H1 (cell line): Measurements from ENCODE around the gene TTC33. TPM values are rescaled to one million over a fixed set of nuclear protein-coding genes. Genes with fewer than 3 reads are reported as not detected.

Source experiments
- CTCF ChIA-PET: fragments of 300-600 bp; sonication (Branson Sonifier 250); formaldehyde crosslinking; loops from one replicate; lab custom pipeline; 2021; ENCODE audit not compliant: partially characterized antibody; lab: Charles Lee
- POLR2A ChIA-PET: fragments of 300-600 bp; sonication (Branson Sonifier 250); formaldehyde crosslinking; loops from one replicate; lab custom pipeline; 2021; ENCODE audit warnings: inconsistent platforms; ENCODE audit not compliant: partially characterized antibody; lab: Charles Lee
- DNase-seq, 2 experiments: peaks; one replicate each; pipeline versions ENCODE4 v3.0.0 to v3.0.0-alpha.2; 2010 to 2022; ENCODE audit warnings: low spot score in 2 of 2, low read depth in 1 of 2, mixed read lengths in 1 of 2
- FAIRE-seq: peaks from 2 replicates; lab custom pipeline; 2011; peaks lifted over from hg19 to GRCh38; lab: Jason Lieb, UNC
- H2AFZ ChIP-seq: 2 replicates; pipeline ENCODE4 v1.8.1; 2012; ENCODE audit warnings: low read length, inconsistent platforms
- H2AK5ac ChIP-seq: 2 replicates; pipeline ENCODE4 v1.6.1; 2013; ENCODE audit warnings: low read depth, low read length
- H2BK120ac ChIP-seq: replicated peaks from 2 replicates; pipeline ENCODE3; 2013; ENCODE audit warnings: low read depth, low read length, inconsistent platforms
- H2BK12ac ChIP-seq: 2 replicates; pipeline ENCODE4 v1.6.1; 2013; ENCODE audit warnings: low read depth, low read length
- H2BK15ac ChIP-seq: 2 replicates; pipeline ENCODE4 v1.6.1; 2013; ENCODE audit warnings: low read length
- H2BK20ac ChIP-seq: 2 replicates; pipeline ENCODE4 v1.6.1; 2013; ENCODE audit warnings: low read length
- H2BK5ac ChIP-seq: 2 replicates; pipeline ENCODE4 v1.6.1; 2013; ENCODE audit warnings: low read depth, low read length
- H3K14ac ChIP-seq: 2 replicates; pipeline ENCODE4 v1.6.1; 2013; ENCODE audit warnings: inconsistent platforms; ENCODE audit not compliant: insufficient read length
- H3K18ac ChIP-seq: 2 replicates; pipeline ENCODE4 v1.6.1; 2013; ENCODE audit warnings: low read length; ENCODE audit errors: extremely low read depth
- H3K23ac ChIP-seq: 2 replicates; pipeline ENCODE4 v1.6.1; 2013; ENCODE audit warnings: inconsistent platforms; ENCODE audit not compliant: insufficient read length
- H3K23me2 ChIP-seq: 2 replicates; pipeline ENCODE4 v1.6.1; 2013; ENCODE audit warnings: low read depth, low read length
- H3K27ac ChIP-seq: 2 replicates; pipeline ENCODE4 v1.6.1; 2011; ENCODE audit warnings: low read depth, low read length, inconsistent platforms
- H3K27me3 ChIP-seq, 4 experiments: replicated peaks in 1 of 4; 1 replicate in 1 of 4; 2 replicates in 3 of 4; pipeline versions ENCODE4 v1.6.1 to v1.8.1; 2011 to 2013; ENCODE audit warnings: low read length in 3 of 4, mild to moderate bottlenecking in 3 of 4, inconsistent platforms in 2 of 4, mixed read lengths in 2 of 4, moderate library complexity in 1 of 4; ENCODE audit not compliant: control insufficient read depth in 3 of 4, insufficient read depth in 3 of 4; ENCODE audit errors: extremely low read depth in 1 of 4
- H3K36me3 ChIP-seq, 4 experiments: 2 replicates each; pipeline versions ENCODE4 v1.6.1 to v1.8.1; 2011 to 2013; ENCODE audit warnings: mild to moderate bottlenecking in 4 of 4, low read length in 3 of 4, moderate library complexity in 2 of 4, control low read depth in 1 of 4, inconsistent platforms in 1 of 4; ENCODE audit not compliant: insufficient read depth in 4 of 4, control insufficient read depth in 2 of 4
- H3K4ac ChIP-seq: replicated peaks from 2 replicates; pipeline ENCODE3; 2013; ENCODE audit warnings: low read length, low read depth, mixed read lengths, inconsistent platforms; ENCODE audit not compliant: insufficient read length
- H3K4me1 ChIP-seq, 4 experiments: replicated peaks in 1 of 4; 1 replicate in 1 of 4; 2 replicates in 3 of 4; pipeline versions ENCODE4 v1.6.1 to v1.8.1; 2011 to 2013; ENCODE audit warnings: low read length in 3 of 4, inconsistent platforms in 2 of 4, mixed read lengths in 1 of 4; ENCODE audit not compliant: insufficient read depth in 4 of 4, control insufficient read depth in 3 of 4
- H3K4me2 ChIP-seq, 2 experiments: 2 replicates each; pipeline versions ENCODE4 v1.6.1 to v1.8.1; 2011 to 2013; ENCODE audit warnings: low read depth in 2 of 2, low read length in 2 of 2, control low read depth in 1 of 2, inconsistent platforms in 1 of 2, mild to moderate bottlenecking in 1 of 2; ENCODE audit not compliant: insufficient read depth in 1 of 2
- H3K4me3 ChIP-seq, 4 experiments: fragments of 200-600, 300-600 bp in 1 of 4; sonication (generic), shearing (Covaris generic), sonication (Bioruptor Twin) in 1 of 4; 2 replicates each; pipeline versions ENCODE4 v1.5.1 to v1.8.1; 2011 to 2016; ENCODE audit warnings: low read length in 4 of 4, low read depth in 3 of 4, control low read depth in 2 of 4, inconsistent platforms in 2 of 4, mild to moderate bottlenecking in 2 of 4, mixed read lengths in 1 of 4, moderate library complexity in 1 of 4; ENCODE audit not compliant: insufficient read depth in 2 of 4; ENCODE audit errors: extremely low read depth in 1 of 4
- H3K56ac ChIP-seq: replicated peaks from 2 replicates; pipeline ENCODE3; 2013; ENCODE audit warnings: low read depth, mild to moderate bottlenecking, mixed read lengths, low read length, inconsistent platforms; ENCODE audit not compliant: insufficient read length
- H3K79me1 ChIP-seq: 2 replicates; pipeline ENCODE4 v1.6.1; 2013; ENCODE audit warnings: low read depth, low read length, control low read depth
- H3K79me2 ChIP-seq, 2 experiments: 2 replicates each; pipeline versions ENCODE4 v1.6.1 to v1.8.1; 2012 to 2013; ENCODE audit warnings: low read length in 2 of 2, mild to moderate bottlenecking in 2 of 2, inconsistent platforms in 1 of 2; ENCODE audit not compliant: insufficient read depth in 2 of 2, control insufficient read depth in 1 of 2
- H3K9ac ChIP-seq, 4 experiments: replicated peaks in 1 of 4; 1 replicate in 1 of 4; 2 replicates in 3 of 4; pipeline versions ENCODE4 v1.6.1 to v1.8.1; 2011 to 2013; ENCODE audit warnings: low read depth in 3 of 4, low read length in 3 of 4, control low read depth in 2 of 4, mild to moderate bottlenecking in 2 of 4, moderate library complexity in 2 of 4, inconsistent platforms in 1 of 4; ENCODE audit errors: extremely low read depth in 1 of 4
- H3K9me3 ChIP-seq, 2 experiments: 2 replicates each; pipeline versions ENCODE4 v1.6.1 to v1.8.1; 2012 to 2013; ENCODE audit warnings: mild to moderate bottlenecking in 2 of 2, moderate library complexity in 2 of 2, control low read depth in 1 of 2, inconsistent platforms in 1 of 2, low read depth in 1 of 2, low read length in 1 of 2, mixed read lengths in 1 of 2; ENCODE audit not compliant: insufficient read depth in 2 of 2
- H4K20me1 ChIP-seq, 2 experiments: replicated peaks in 1 of 2; 2 replicates each; pipeline versions ENCODE3 to v1.8.1; 2011 to 2013; ENCODE audit warnings: inconsistent platforms in 2 of 2, low read length in 2 of 2, mild to moderate bottlenecking in 1 of 2; ENCODE audit not compliant: insufficient read depth in 2 of 2, control insufficient read depth in 1 of 2
- H4K5ac ChIP-seq: 2 replicates; pipeline ENCODE4 v1.6.1; 2013; ENCODE audit warnings: low read length, low read depth, mixed read lengths, inconsistent platforms; ENCODE audit not compliant: insufficient read length
- H4K8ac ChIP-seq: 2 replicates; pipeline ENCODE4 v1.8.0; 2013; ENCODE audit warnings: mild to moderate bottlenecking, moderate library complexity, low read length, inconsistent platforms; ENCODE audit not compliant: insufficient read depth; ENCODE audit errors: extremely low read depth
- H4K91ac ChIP-seq: replicated peaks from 2 replicates; pipeline ENCODE3; 2013; ENCODE audit warnings: low read length, mixed read lengths, inconsistent platforms; ENCODE audit not compliant: insufficient read length
- BCL11A ChIP-seq, 2 experiments: IDR thresholded peaks; one replicate each; pipeline ENCODE4 v1.6.1; 2011; ENCODE audit warnings: low read depth in 2 of 2, low read length in 2 of 2, mild to moderate bottlenecking in 2 of 2
- CBX8 ChIP-seq: fragments of 300-800, 300-1000 bp; sonication (generic); IDR thresholded peaks from 2 replicates; pipeline ENCODE4 v1.7.1; 2016; ENCODE audit warnings: low read depth, low read length, borderline replicate concordance
- CEBPB ChIP-seq: IDR thresholded peaks from 2 replicates; pipeline ENCODE4 v1.6.1; 2012; ENCODE audit warnings: low read depth, low read length
- EP300 ChIP-seq, 2 experiments: IDR thresholded peaks; 1 replicate in 1 of 2; 2 replicates in 1 of 2; pipeline ENCODE4 v1.6.1; 2011 to 2012; ENCODE audit warnings: low read depth in 2 of 2, low read length in 2 of 2, mild to moderate bottlenecking in 2 of 2, borderline replicate concordance in 1 of 2, inconsistent platforms in 1 of 2, moderate library complexity in 1 of 2
- HDAC2 ChIP-seq, 2 experiments: fragments of 300-600 bp in 1 of 2; sonication (generic) in 1 of 2; IDR thresholded peaks; 2 replicates each; pipeline ENCODE4 v1.6.1; 2011 to 2012; ENCODE audit warnings: low read depth in 2 of 2, low read length in 2 of 2, mild to moderate bottlenecking in 2 of 2, moderate library complexity in 2 of 2, borderline replicate concordance in 1 of 2, inconsistent platforms in 1 of 2
- JUN ChIP-seq: IDR thresholded peaks from 2 replicates; pipeline ENCODE4 v1.6.1; 2011; ENCODE audit warnings: low read depth, mild to moderate bottlenecking, improper control_type of control experiment, low read length
- MAFK ChIP-seq: IDR thresholded peaks from 2 replicates; pipeline ENCODE4 v1.6.1; 2012; ENCODE audit warnings: low read depth, mild to moderate bottlenecking, improper control_type of control experiment, low read length
- POLR2A ChIP-seq, 2 experiments: IDR thresholded peaks; 1 replicate in 1 of 2; 2 replicates in 1 of 2; pipeline ENCODE4 v1.6.1; 2011; ENCODE audit warnings: low read depth in 2 of 2, low read length in 2 of 2, mild to moderate bottlenecking in 2 of 2; ENCODE audit errors: control extremely low read depth in 1 of 2
- RBBP5 ChIP-seq: IDR thresholded peaks from 2 replicates; pipeline ENCODE4 v1.7.1; 2012; ENCODE audit warnings: low read depth, mild to moderate bottlenecking, inconsistent platforms, low read length, moderate library complexity, borderline replicate concordance
- SAP30 ChIP-seq: fragments of 300-600 bp; sonication (generic); IDR thresholded peaks from 2 replicates; pipeline ENCODE4 v1.7.1; 2012; ENCODE audit warnings: low read length, moderate library complexity, mild to moderate bottlenecking, inconsistent platforms; ENCODE audit not compliant: insufficient read depth, insufficient replicate concordance
- SP4 ChIP-seq: IDR thresholded peaks from 2 replicates; pipeline ENCODE4 v1.6.1; 2012; ENCODE audit warnings: low read length, inconsistent platforms
- SUZ12 ChIP-seq: fragments of 200-600 bp; sonication (generic); IDR thresholded peaks from 2 replicates; pipeline ENCODE4 v1.6.1; 2012; ENCODE audit warnings: mild to moderate bottlenecking, inconsistent platforms, low read length, moderate library complexity, mixed read lengths
- TBP ChIP-seq: IDR thresholded peaks from 2 replicates; pipeline ENCODE4 v1.6.1; 2011; ENCODE audit warnings: low read depth, low read length, improper control_type of control experiment
- WGBS, 2 experiments: shearing (Covaris generic) in 1 of 2; methylation state at CpG; one replicate each; pipeline versions ENCODE4 v1.1.6 to v1.1.7; 2013 to 2015; ENCODE audit warnings: low lambda C conversion rate in 2 of 2, mixed read lengths in 2 of 2, inconsistent platforms in 1 of 2, low coverage in 1 of 2, missing lambda C conversion rate in 1 of 2; ENCODE audit not compliant: insufficient replicate concordance in 2 of 2, insufficient coverage in 1 of 2, insufficient read length in 1 of 2; ENCODE audit errors: extremely low coverage in 1 of 2, missing lambda C conversion rate in 1 of 2; 5-methylcytosine and 5-hydroxymethylcytosine counted together
- polyA plus RNA-seq, 7 experiments: library from polyadenylated mRNA; depleted of rRNA in 3 of 7; stranded (reverse) in 5 of 7; unstranded in 2 of 7; fragments of >200 nt in 5 of 7; fragments of 200-250 nt in 2 of 7; gene quantifications; 1 replicate in 5 of 7; 2 replicates in 1 of 7; 4 replicates in 1 of 7; pipeline versions ENCODE4 v1.2.1 to v1.2.3, GENCODE V29; 2011 to 2013; ENCODE audit warnings: missing spikeins in 2 of 7, mixed read lengths in 2 of 7
- total RNA-seq: library from RNA; stranded (reverse); fragmentation: NEBNext Ultra II Directional; extraction: Animal tissue kit (Norgen Biotek cat#: 25700); gene quantifications from 2 replicates; pipeline ENCODE4 v1.2.1, GENCODE V29; 2021
- TF ChIP-seq, protein P1 (sequence below): IDR thresholded peaks from 2 replicates; pipeline ENCODE4 v1.6.1; 2011; ENCODE audit warnings: low read depth, mild to moderate bottlenecking, low read length; ENCODE audit not compliant: insufficient read depth

The TTC33 gene
- total and polyA plus RNA-seq, 2 of the 8 experiments (the other 6 are each of a cell fraction or from before 2014, with no cell fraction given), result 1.2 to 12.6 TPM

DNA sequence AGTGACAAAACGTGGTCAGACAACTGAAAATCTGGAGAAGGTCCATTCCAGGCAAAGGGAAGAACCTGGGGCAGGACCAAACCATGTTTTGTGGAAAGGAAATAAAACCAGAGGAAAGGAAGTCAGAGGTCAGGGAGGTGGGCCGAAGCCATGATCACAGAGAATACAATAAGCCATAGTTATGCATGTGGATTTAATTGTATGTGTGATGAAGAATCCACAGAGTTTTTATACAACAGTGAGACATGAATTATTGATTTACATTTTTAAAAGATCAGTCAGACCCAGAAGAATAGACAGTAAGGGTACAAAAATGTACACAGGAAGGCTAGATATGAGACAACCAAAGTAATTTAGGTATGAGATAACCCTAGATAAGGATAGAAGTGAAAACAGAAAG is 20.8 kb downstream of the TTC33 start:
- Histone ChIP-seq H3K4me1 (no peaks in the 10 kb centered on the region), H3K79me1 (no peaks in the 10 kb centered on the region), H2BK15ac (no peak overlapping the region), H2BK5ac (no peak overlapping the region), H3K4me2 (no peak overlapping the region), H2BK20ac (no peak overlapping the region), H2AK5ac (no peak overlapping the region), H3K27ac (no peak overlapping the region), H3K9me3 (no peaks in the 10 kb centered on the region), H3K4me3 (no peak overlapping the region), H3K56ac (no peak overlapping the region), H4K91ac (no peak overlapping the region), H3K79me2 (no peaks in the 10 kb centered on the region), H3K36me3 (no peaks in the 10 kb centered on the region; a peak in 1 of 8 replicates), H3K23ac (no peak overlapping the region), H3K14ac (no peak overlapping the region), H3K4ac (no peak overlapping the region), H2AFZ (no peak overlapping the region), H3K27me3 (no peaks in the 10 kb centered on the region), H3K9ac (no peak overlapping the region), H2BK120ac (no peak overlapping the region), H3K23me2 (no peaks in the 10 kb centered on the region), H3K18ac (no peak overlapping the region), H4K5ac (no peak overlapping the region), H4K20me1 (no peaks in the 10 kb centered on the region), H4K8ac (no peak overlapping the region), H2BK12ac (no peak overlapping the region)
- no peak for DNase-seq
- 79% methylated on average over 2 of the region's 2 CpGs; no CpG with 5 or more reads in 1 of the 2 experiments for WGBS, 2 experiments
- no peak for FAIRE-seq
- ChIA-PET CTCF (interaction anchor here (0.6 to 2.6 kb wide), 15 partner anchors 12 to 1157 kb away, joined by 3 to 15 read pairs (median 4); no protein-coding TSS in a partner anchor), POLR2A (no interaction called here)
- TF ChIP-seq BCL11A (IDR thresholded peaks at IDR 0.05; ENCODE audit: low read depth in 2 of 2, low read length in 2 of 2) (no peak), CBX8 (no peak), EP300 (IDR thresholded peaks at IDR 0.05; ENCODE audit: borderline replicate concordance in 1 of 2, low read depth in 2 of 2, low read length in 2 of 2) (no peak), SAP30 (no peak), TBP (no peak), RBBP5 (no peak), HDAC2 (IDR thresholded peaks at IDR 0.05; ENCODE audit: borderline replicate concordance in 1 of 2, low read depth in 2 of 2, low read length in 2 of 2) (no peak), SUZ12 (no peak), POLR2A (IDR thresholded peaks at IDR 0.05; ENCODE audit: control extremely low read depth in 1 of 2, low read depth in 2 of 2, low read length in 2 of 2) (no peak), SP4 (no peak), CEBPB (no peak), MAFK (no peak), JUN (no peak)
- TF ChIP-seq, protein P1, sequence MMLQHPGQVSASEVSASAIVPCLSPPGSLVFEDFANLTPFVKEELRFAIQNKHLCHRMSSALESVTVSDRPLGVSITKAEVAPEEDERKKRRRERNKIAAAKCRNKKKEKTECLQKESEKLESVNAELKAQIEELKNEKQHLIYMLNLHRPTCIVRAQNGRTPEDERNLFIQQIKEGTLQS, result no peak
